Stimulated activated CD4-positive, alpha-beta T cell treated with anti-CD3 and anti-CD28 coated beads, TNF-alpha, amount 100 ng/mL, for 24 hours (primary cell): ENCODE results near the gene CBFB.
"Not testable (repeated sequence)": the region's sequence is repeated elsewhere in the genome, so short reads cannot be mapped to it uniquely, and the experiment has no call there.

Source experiments
- DNase-seq, 3 experiments: peaks; one replicate each; pipeline ENCODE4 v3.0.0-alpha.2; 2020; ENCODE audit warnings: low read depth in 3 of 3

The CBFB gene

DNA sequence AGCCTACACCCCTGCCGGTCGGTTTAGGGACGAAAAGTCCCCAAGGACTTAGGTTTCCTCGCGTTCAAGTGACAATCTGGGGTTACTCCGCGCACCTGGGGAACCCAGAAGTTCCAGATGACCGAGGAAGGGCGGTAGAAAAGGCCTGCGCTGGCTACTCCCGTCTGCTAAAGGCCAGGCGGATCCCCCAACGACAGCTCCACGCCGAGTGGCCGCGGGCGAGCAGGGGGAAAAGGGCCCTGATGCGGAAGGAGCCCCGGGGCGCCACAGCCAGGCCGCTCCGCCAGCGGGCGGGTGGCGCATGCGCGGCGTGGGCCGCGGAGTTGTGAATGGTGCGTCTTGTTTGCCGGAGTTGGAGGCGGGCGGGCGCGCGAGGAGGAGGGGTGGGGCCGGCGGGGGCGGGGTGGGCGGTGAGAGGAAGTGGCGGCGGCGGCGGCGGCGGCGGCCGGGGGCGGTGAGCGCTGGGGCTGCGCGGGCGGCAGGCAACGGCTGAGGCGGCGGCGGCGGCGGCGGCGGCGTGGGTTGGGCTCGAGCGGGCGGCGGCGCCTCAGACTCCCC lies at the start of gene CBFB:
TSS of gene CBFB (plus strand) at position 454 of the 558 bp plus-strand sequence. CDS start 259 bp downstream, outside the sequence.
- peak; percentile 79 to 92 (median 87) for DNase-seq

DNA sequence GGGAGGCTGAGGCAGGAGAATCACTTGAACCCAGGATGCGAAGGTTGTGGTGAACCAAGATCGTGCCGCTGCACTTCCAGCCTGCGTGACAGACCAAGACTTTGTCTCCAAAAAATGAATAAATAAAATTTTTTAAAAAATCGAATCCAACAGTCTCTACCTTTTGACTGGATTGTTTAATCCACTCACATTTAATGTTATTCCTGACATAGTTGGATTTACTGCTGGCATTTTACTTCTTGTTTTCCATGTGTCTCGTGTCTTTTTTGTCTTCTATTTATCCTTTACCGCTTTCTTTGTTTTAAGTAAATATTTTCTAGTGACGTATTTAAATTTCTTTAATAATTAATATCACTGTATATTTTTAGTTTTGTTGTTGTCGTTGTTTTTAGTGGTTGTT lies 45.9 kb upstream of the CBFB start:
- DNase-seq, result no peak

DNA sequence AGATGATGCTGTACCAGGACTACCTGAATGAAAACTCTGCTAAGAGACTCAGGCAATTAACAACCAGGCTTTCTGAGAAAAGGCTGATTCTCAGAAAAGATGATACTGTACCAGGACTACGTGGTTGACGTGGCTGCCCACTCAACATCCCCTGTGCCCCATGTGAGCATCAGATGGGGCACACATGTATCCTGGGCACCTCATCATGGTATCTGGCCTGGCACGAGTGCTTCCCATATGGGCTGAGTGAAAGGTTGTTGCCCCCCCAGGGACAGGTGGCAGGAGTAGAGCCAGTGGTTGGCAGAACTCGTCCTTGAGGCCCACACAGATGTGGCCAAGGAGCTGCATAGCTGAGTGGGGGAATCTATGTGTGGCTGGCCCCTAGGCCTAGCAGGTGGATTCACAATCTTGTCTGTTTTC lies 44.0 kb upstream of the CBFB start:
- peak; percentile 29 to 73 (median 48) for DNase-seq

DNA sequence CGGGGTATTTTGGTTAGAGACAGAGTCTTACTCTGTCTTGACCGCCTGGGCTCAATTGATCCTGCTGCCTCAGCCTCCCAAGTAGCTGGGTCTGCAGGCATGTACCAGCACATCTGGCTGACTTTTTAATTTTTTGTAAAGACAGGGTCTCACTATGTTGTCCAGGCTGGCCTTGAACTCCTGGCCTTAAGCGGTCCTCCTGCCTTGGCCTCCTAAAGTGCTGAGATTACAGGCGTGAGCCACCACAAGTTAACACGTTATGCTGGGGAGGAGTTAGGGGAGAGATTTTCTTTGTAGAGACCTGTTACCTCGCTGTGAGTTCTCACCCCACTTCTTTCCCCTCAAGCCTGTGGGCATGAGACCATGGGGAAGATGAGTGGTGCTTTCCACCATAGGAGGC lies 42.4 kb upstream of the CBFB start:
- DNase-seq, result no peak

DNA sequence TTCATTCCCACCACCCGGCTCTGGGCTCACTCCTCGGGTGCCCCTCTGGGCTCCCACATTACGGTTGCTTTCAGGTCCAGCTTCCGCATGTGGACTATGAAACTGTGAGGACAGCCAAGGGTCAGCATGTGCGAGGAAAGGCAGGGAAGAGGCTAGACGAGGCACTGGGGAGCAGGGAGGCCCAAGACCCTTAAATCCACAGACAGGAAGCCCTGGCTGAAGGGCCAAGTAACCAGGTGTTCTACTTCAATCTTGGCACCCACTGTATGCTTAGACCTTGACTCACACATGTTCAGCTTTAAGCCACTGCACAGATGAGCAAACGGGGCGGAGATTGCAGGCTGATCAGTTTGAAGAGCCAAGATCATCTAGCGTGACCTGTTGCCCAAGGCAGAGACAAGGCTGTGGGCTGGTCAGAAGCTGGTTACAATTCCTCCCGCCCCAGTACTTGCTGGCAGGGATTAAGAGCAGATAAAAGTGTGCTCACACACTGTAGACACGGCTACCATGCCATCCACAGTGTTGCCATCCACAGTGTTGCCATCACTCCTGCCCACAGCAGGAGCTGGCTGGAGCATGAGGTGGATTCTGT lies 40.7 kb upstream of the CBFB start, which contains the start of gene CES4A:
TSS of gene CES4A (plus strand) at position 393 of the 592 bp plus-strand sequence. CDS start at position 577, 184 bp downstream.
- no peak for DNase-seq

DNA sequence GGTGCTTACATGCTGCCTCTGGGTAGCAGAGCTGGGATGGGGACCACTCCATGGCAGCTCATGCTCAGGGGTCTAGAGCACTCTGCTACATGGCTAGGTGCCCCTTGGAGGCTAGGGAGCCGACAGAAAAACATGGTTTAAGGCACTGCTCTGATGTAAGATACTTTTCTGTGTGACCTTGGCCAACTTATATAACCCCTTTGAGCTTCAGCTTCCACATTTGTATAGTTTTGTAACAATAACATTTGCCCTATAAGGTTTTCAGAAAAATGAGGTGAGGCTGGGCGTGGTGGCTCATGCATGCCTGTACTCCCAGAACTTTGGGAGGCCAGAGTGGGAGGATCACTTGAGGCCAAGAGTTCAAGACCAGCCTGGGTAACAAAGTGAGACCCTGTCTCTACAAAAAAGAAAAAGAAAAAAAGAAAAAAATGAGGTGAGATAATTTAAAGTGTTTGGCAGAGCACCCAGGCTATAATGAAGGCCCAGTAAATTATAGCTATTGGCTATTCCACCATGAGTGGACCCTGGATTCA lies 37.3 kb upstream of the CBFB start:
- DNase-seq, result no peak

DNA sequence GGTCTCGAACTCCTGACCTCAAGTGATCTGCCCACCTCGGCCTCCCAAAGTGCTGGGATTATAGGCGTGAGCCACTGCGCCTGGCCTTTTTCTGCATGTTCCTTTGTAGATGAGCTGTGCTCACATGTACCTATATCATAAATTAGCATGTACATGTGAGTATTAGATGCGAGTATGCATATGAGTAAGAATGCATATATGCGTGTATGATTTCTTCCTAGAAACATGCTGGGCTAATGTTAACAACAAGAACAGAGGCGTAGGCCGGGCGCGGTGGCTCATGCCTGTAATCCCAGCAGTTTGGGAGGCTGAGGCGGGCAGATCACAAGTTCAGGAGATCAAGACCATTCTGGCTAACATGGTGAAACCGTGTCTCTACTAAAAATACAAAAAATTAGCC lies 35.4 kb upstream of the CBFB start:
- not testable (repeated sequence) for DNase-seq

DNA sequence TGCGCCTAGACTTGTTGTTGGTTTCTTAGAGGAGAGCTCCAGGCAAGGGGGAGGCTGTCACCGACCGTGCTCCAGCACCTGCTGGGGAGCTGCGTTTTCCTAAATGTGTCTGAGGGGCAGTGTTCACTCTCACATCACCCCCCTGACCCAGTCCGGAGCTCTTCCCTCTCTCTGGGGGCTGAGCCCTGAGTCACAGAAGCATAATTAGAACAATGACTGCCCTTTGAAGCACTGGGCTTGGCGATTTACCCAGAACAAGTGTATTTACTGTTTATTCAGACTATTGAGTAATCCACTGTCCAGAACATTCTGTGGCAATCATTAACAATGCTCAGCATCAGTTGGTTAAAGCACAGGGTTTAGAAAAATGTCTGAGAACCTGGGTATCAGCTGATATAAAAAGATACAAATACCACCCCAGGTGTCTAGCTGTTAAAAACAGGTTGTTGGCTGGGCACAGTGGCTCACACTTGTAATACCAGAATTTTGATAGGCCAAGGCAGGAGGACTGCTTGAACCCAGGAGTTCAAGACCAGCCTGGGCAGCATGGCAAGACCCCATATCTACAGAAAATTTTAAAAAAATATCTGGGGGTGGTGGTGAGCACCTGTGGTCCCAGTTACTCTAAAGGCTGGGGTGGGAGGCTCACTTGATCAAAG lies 32.5 kb upstream of the CBFB start:
- no peak for DNase-seq

DNA sequence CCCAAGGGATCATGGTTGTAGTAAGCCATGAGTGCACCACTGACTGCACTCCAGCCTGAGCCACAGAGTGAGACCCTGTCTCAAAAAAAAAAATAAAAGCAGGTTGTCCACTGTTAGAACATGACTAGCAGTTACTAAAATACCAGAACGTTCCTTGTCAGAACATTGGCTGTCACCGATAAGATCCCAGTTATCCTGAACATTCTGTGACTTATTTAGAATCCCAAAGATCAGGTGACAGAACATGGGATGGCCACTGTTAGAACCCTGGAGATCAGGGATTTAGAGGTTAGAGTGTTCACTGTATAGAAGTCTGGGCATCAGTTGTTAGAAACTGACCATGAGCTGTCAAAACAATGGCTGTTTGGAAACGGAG lies 32.0 kb upstream of the CBFB start:
- no peak for DNase-seq

DNA sequence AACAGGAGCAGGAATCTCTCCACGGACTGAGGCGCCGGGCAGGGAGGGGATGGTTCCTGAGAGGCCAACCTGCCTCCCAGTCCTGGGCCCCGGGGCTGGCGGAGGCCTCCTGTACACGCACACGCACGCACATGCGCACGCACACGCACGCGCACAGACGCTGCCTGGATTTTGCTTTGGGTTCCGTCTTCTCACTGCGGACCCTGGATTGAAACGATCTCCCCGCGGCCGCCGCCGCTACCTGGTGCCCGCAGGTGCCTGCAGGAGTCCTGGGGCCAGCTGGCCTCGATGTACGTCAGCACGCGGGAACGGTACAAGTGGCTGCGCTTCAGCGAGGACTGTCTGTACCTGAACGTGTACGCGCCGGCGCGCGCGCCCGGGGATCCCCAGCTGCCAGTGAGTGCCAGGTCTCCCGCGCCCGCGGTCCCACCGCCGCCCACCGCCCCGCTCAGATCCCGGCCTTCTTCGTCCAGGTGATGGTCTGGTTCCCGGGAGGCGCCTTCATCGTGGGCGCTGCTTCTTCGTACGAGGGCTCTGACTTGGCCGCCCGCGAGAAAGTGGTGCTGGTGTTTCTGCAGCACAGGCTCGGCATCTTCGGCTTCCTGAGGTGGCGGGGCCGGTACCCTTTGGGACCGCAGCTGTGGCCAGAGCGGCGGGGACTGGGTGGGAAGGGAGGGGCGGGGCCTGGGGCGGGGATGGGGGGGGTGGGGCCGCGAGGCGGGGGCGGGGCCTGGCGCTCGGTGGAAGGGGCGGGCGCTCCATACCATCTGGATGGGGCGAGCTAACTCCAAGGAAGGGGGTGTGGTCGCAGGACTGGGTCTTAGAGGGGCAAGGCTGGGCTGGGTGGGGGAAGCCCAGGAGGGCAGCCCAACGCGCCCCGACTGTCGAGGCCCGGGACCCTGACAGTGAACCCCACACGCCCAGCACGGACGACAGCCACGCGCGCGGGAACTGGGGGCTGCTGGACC lies 28.3 kb upstream of the CBFB start:
- DNase-seq, result peak in 1 of 3 experiments; percentile 58

DNA sequence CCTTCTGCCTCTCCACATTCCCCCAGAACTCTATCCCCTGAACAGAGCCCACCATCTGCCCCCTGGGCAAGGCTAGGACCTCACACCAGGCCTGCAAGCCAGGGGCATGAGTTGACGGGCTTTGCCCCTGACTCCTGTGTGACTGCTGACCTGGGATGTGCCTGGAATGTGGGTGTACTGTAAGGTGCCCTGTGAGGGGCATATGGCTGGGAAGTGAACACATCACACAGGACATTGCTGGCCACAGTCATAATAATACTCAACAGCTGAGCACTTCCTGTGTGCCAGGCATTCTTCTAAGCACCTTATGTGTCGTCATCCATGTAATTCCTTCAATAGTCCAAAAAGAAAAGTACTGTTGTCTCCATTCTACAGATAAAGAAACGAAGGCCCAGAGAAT lies 27.2 kb upstream of the CBFB start:
- DNase-seq, result no peak

DNA sequence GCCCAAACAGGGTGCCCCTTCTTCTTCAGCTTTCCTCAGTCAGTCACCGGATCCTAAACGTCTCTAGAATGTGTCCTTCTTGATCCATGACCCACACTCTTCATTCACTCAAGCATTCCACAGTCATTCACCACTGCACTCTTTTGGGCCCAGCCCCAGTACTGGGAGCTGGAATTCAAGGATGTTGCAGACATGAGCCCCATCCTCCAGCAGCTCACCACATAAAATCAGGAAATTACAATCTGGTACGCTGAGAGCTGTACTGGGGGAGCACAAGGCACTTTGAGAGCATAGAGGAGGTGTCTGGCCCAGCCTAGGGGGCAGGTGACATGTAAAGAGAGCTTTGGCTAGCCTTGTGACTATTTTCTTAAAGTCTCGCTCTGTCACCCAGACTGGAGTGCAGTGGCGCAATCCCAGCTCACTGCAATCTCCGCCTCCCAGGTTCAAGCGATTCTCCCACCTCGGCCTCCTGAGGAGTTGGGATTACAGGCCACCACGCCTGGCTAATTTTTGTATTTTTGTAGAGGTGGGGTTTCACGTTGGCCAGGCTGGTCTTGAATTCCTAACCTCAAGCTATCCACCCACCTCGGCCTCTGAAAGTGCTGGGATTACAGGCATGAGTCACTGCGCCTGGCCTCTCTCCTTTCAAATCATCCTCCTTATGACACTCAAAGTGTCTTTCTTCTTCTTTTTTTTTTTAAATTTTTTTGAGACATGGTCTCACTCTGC lies 21.9 kb upstream of the CBFB start:
- DNase-seq, result no peak

DNA sequence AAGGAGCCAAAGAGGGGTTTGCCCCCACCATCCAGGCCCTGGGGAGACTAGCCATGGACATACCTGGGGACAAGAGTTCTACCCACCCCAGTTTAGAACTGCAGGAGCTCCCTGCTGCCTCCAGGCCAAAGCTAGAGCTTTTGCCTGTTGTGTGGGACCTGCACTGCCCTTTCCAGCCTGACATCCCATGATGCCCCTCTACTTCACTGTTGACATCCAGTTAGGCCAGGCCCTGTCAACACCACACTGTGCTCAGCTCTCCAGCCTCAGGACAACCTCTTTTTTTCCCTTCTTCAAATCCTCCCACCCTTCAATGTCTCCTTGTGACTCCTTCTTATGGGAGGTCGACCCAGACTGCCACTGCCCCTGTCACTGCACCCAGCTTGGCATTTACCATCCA lies 19.8 kb upstream of the CBFB start:
- DNase-seq, result no peak

DNA sequence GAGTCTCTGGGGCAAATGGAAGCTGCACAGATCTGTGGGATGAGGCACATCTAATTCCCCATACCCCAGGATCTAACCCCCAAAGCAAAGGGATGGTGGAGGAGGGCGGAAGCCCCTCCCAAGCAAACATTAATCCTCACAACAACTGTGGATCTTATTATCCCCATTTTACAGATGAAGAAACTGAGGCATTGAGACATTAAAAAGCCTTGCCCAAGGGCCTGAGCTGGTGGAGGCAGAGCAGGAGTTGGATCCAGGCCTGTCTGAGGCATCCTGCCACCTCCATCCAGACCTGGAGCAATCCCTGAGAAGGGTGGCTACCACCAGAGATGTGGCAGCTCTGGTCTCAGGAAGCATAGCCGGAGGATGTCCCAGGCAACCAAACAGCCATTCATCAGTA lies 17.7 kb upstream of the CBFB start:
- no peak for DNase-seq

DNA sequence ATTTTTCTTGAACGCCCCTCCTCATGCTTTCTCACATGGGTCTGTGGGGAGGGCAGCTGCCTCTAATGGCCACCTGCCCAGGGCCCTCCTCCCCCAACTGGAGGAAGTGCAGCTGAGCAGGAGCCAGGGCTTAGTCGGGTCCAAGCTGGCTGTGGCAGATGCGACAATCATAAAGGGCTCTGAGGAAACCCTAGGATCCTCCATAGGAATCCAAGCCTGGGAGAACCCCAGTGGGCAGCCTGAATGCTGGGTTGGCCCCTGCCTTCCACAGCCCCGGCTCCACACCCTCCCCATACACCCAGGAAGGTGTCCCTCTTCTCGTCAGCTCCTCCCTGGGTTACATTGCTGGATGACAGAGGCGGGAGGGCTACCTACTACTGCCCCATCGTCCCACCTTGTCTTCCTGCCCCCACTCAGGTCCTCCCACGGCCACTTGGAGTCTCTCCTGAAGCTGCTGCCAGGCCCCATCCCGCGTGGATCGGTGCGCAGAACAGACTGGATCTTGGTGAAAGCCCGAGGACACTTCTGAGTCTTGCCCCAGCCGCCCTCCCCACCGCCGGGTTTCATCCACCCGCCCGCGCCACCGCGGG lies 15.6 kb upstream of the CBFB start:
- DNase-seq, result peak in 1 of 3 experiments; percentile 13

DNA sequence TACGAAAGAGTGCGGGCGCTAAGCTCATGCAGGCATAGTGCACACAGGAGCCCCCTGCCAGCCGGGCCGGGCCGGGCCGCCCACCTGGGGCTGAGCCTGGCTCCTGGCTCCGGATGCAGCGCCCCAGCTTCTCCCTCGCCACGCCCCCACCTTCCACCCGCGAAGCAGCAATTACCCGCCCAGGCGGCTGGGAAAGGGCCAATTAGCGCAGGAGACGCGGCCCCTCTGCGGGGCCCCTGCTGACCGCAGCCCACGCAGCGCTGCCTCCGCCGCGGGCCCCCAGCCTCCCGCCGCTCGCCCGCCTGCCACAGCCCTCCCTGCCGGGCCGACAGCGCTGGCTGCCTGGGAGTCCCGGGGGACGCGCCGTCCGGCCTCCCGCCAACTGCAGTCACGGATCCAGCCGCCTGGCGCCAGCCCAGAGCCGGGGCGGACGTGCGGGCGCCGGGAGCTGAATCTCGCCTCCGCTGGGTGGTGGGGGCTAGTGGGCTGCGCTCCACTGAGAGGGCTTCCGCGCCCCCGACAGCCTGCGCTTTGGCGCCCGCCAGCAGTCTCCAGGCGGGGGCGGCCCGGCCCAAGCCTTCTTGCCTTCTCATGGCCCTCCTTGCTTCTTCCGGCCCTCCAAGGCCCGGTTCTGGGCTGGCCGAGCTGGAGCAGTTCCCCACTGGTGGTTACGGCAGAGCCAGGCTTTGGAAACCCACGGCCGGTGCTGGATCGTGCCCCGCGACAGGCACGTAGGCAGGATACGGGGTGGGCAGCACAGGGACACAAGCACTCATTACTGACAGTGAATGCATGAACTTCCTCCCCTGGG lies 14.9 kb upstream of the CBFB start:
- peak; percentile 51 to 88 (median 53) for DNase-seq

DNA sequence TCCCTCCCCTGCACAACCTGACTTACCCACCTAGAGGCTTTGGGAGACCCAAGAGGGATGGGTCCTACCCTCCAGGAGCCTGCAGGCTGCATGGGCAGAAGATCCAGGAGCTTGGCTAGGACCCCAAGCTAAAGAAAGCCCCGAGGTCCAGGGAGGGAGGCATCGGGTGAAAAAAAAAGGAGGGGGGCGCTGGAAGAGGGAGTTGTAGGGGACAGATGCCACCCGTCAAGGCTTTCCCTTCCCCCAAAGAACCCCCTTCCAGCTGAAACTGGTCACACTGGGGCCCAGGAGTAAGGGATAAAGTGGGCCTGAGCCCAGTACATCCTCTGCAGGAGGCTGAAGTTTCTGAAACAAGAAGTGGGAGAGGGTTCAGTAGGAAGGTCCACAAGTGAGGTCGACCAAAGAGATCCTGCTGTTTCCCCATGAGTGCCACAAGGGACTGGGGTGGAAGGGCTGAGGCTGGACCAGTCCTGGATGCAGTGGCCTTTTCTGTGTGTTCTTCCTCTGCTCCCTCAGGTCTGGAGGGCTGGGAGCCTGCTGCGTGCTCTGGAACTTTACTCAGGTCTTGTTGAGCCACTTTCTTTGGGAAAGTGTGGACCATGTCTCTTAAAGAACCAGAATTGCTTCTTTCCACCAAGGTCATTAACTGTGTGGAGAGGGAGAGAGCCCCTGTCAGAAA lies 14.2 kb upstream of the CBFB start:
- no peak for DNase-seq

DNA sequence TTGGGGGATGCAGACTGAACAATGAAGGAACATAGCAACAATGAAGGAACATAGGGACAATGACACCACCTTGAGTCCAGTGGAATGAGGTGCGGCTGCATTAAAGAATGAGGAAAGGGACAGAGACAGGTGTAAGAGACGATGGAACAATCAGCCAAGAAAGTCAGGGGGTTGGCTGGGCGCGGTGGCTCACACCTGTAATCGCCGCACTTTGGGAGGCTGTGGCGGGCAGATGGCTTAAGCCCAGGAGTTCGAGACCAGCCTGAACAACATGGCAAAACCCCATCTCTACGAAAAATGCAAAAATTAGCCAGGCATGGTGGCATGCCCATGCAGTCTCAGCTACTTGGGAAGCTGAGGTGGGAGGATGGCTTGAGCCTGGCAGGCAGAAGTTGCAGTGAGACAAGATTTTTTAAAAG lies 13.6 kb upstream of the CBFB start:
- no peak for DNase-seq

DNA sequence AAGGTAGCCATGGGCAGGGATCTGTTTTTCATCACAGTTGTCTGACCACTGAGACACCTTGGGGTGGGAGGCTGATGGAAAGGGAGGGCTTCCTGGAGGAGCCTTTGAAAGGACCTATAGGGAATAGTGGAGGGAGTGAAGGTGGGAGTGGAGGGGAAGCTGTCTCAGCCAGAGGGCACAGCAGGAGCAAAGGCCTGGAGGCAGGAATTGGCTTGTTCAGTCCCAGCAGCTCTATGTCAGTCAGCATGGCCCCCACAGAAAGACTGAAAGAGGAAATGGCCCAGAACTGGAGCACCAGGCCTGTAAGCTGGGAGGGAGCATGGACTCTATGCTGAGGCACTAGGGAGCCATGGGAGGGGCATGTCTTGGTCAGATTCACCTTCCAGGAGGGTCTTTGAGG lies 12.8 kb upstream of the CBFB start:
- no peak for DNase-seq
